Measurements from ENCODE around the gene SLC22A16.

The SLC22A16 gene

GRCh38 chr6:110398778-110399177, 77.6 kb downstream of the SLC22A16 start:
- H2AFZ ChIP-seq (ENCODE audit: low read length) = no peak overlapping the region
- no peak overlapping the region for H3K9ac ChIP-seq (ENCODE audit: low read length)
- H3K9me3 ChIP-seq (replicated peaks; ENCODE audit: insufficient read depth, low read length) = no peaks in the 10 kb centered on the region
- no peak overlapping the region for H3K4me2 ChIP-seq (ENCODE audit: low read depth, low read length)
- H3K27me3 ChIP-seq (replicated peaks; ENCODE audit: insufficient read depth, low read length) = no peaks in the 10 kb centered on the region
- no peaks in the 10 kb centered on the region for H3K9me2 ChIP-seq (replicated peaks; ENCODE audit: insufficient read depth, low read length)
- H3K4me1 ChIP-seq (ENCODE audit: low read length) = no peaks in the 10 kb centered on the region
- no peaks in the 10 kb centered on the region for H3K36me3 ChIP-seq (replicated peaks; ENCODE audit: insufficient read depth, low read length)
- H3F3A ChIP-seq (ENCODE audit: insufficient read depth, low read length) = no peaks in the 10 kb centered on the region
- TF ChIP-seq CTCF (IDR thresholded peaks at IDR 0.05; ENCODE audit: low read length) (no peak), EZH2 (optimal IDR thresholded peaks at IDR 0.05; ENCODE audit: low read depth, low read length) (no peak), EZH2phosphoT487 (IDR thresholded peaks at IDR 0.05; ENCODE audit: low read length) (no peak)
- no peaks in the 10 kb centered on the region for H4K20me1 ChIP-seq (ENCODE audit: insufficient read depth, low read length)
- H3K27ac ChIP-seq (ENCODE audit: low read length) = no peak overlapping the region
- DNase-seq = no peak
- no peaks in the 10 kb centered on the region for H3K79me2 ChIP-seq (ENCODE audit: low read length)
- no peak overlapping the region for H3K4me3 ChIP-seq (ENCODE audit: low read length)

GRCh38 chr6:110395221-110395620, 81.2 kb downstream of the SLC22A16 start:
- Histone ChIP-seq H4K20me1 (ENCODE audit: insufficient read depth, low read length) (no peaks in the 10 kb centered on the region), H3F3A (ENCODE audit: insufficient read depth, low read length) (no peaks in the 10 kb centered on the region), H3K9me2 (replicated peaks; ENCODE audit: insufficient read depth, low read length) (no peaks in the 10 kb centered on the region), H3K27ac (ENCODE audit: low read length) (no peak overlapping the region), H3K79me2 (ENCODE audit: low read length) (no peaks in the 10 kb centered on the region), H3K4me2 (ENCODE audit: low read depth, low read length) (no peak overlapping the region), H3K27me3 (replicated peaks; ENCODE audit: insufficient read depth, low read length) (no peaks in the 10 kb centered on the region), H3K9ac (ENCODE audit: low read length) (no peak overlapping the region), H2AFZ (ENCODE audit: low read length) (no peak overlapping the region), H3K4me3 (ENCODE audit: low read length) (no peak overlapping the region), H3K9me3 (replicated peaks; ENCODE audit: insufficient read depth, low read length) (no peaks in the 10 kb centered on the region), H3K36me3 (replicated peaks; ENCODE audit: insufficient read depth, low read length) (no peaks in the 10 kb centered on the region), H3K4me1 (ENCODE audit: low read length) (peaks cover 3% of the 10 kb centered on the region)
- no peak for TF ChIP-seq CTCF (IDR thresholded peaks at IDR 0.05; ENCODE audit: low read length)
- TF ChIP-seq EZH2 (optimal IDR thresholded peaks at IDR 0.05; ENCODE audit: low read depth, low read length) = no peak
- TF ChIP-seq EZH2phosphoT487 (IDR thresholded peaks at IDR 0.05; ENCODE audit: low read length) = no peak
- DNase-seq = no peak

GRCh38 chr6:110394409-110394808, 82.0 kb downstream of the SLC22A16 start:
- TF ChIP-seq CTCF (IDR thresholded peaks at IDR 0.05; ENCODE audit: low read length) = no peak
- no peak for TF ChIP-seq EZH2phosphoT487 (IDR thresholded peaks at IDR 0.05; ENCODE audit: low read length)
- no peak for TF ChIP-seq EZH2 (optimal IDR thresholded peaks at IDR 0.05; ENCODE audit: low read depth, low read length)
- Histone ChIP-seq H3K27ac (ENCODE audit: low read length) (no peak overlapping the region), H3K9me2 (replicated peaks; ENCODE audit: insufficient read depth, low read length) (no peaks in the 10 kb centered on the region), H3K79me2 (ENCODE audit: low read length) (no peaks in the 10 kb centered on the region), H3K4me3 (ENCODE audit: low read length) (no peak overlapping the region), H4K20me1 (ENCODE audit: insufficient read depth, low read length) (no peaks in the 10 kb centered on the region), H3K4me1 (ENCODE audit: low read length) (peaks cover 11% of the 10 kb centered on the region), H3K9ac (ENCODE audit: low read length) (no peak overlapping the region), H3K36me3 (replicated peaks; ENCODE audit: insufficient read depth, low read length) (no peaks in the 10 kb centered on the region), H3K9me3 (replicated peaks; ENCODE audit: insufficient read depth, low read length) (no peaks in the 10 kb centered on the region), H3F3A (ENCODE audit: insufficient read depth, low read length) (no peaks in the 10 kb centered on the region), H3K27me3 (replicated peaks; ENCODE audit: insufficient read depth, low read length) (no peaks in the 10 kb centered on the region), H2AFZ (ENCODE audit: low read length) (no peak overlapping the region), H3K4me2 (ENCODE audit: low read depth, low read length) (no peak overlapping the region)
- no peak for DNase-seq
